ENCODE results near the gene ZNF618. TPM values are rescaled to one million over a fixed set of nuclear protein-coding genes. Genes with fewer than 3 reads are reported as not detected.

Gene ZNF618
- total and polyA plus RNA-seq, 2 experiments from 2014 or later, result 10.2 to 14.0 TPM

DNA sequence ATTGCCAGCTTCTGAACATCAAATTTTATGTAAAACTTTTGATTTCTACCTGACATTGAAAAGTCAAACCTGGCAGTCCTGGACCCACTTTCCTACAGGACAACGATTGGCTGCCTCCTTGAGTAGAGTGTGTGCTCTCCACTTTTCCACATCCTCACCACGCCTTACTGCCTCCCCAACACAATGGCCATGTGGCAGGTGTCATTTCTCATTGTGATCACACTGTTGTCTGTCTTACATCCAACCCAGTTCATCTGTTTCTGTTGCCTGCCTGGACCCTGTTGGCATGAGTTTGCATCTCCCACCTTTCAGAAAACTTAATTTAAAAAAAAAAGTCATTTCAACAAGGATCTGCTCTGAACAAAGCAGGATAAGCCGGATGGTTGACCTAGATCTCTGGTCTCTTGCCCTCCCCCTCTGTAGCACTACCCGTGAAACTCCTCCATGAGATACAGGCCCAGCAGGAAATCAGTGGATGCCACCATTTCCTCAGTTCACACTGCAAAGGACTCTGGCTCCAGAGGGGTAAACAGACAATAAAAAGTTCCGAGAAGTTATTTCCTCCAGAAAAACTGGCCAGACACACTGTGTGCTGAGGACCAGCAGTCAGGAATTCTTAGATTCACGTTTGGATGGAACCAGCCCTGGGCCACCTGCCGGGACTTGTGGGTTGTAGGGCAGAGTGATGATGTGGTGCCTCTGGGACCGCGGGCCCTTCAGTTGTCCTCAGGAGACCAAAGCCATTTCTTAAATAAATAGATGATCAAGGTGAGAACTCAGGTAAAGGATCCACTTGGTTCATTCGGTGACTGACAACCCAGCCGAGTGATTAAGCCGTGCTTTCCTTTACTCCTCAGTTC lies 153.4 kb downstream of the ZNF618 start:
- no peak overlapping the region for H2AFZ ChIP-seq
- no peaks in the 10 kb centered on the region for H3K36me3 ChIP-seq (replicated peaks; ENCODE audit: insufficient read depth, low read depth)
- H3K27me3 ChIP-seq, result no peaks in the 10 kb centered on the region
- H3K27ac ChIP-seq, result no peak overlapping the region
- DNase-seq (ENCODE audit: low spot score), result no peak
- TF ChIP-seq EZH2 (IDR thresholded peaks at IDR 0.05; ENCODE audit: borderline replicate concordance) (no peak), CTCF (IDR thresholded peaks at IDR 0.05; ENCODE audit: poor library complexity) (no peak), EZH2phosphoT487 (IDR thresholded peaks at IDR 0.05; ENCODE audit: low read depth, severe bottlenecking, unreplicated experiment) (no peak)
- H3K9me2 ChIP-seq (replicated peaks; ENCODE audit: insufficient read depth), result no peaks in the 10 kb centered on the region
- H3K9me3 ChIP-seq (ENCODE audit: low read depth), result no peaks in the 10 kb centered on the region
- no peak overlapping the region for H3K4me3 ChIP-seq
- WGBS (ENCODE audit: low lambda C conversion rate, missing lambda C conversion rate), result 96% methylated on average over 12 of the region's 12 CpGs
- no peak overlapping the region for H3K4me2 ChIP-seq
- H3K79me2 ChIP-seq, result no peaks in the 10 kb centered on the region
- H3K4me1 ChIP-seq (ENCODE audit: insufficient read depth), result no peaks in the 10 kb centered on the region
- no peaks in the 10 kb centered on the region for H4K20me1 ChIP-seq (ENCODE audit: insufficient read depth, poor library complexity, severe bottlenecking)

DNA sequence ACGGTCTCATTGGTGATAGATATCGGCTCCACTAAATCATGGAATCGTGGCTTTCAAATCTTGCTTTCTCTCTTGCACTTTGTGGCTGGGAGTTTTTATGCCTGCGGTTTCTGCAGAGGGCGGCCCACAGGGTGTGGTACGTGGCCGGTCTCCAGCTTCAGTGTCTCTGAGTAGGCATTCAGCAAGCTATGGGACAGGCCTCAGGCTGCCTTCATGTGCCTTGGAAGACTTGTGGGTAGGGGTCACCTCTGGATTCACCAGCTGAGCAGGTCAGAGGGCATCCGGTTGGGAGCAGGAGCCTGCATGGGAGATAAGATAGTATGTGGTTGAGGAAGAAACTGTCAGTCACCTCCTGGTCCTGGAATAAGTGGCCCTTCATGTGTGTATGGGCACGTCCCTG lies 154.3 kb downstream of the ZNF618 start:
- no peaks in the 10 kb centered on the region for H4K20me1 ChIP-seq (ENCODE audit: insufficient read depth, poor library complexity, severe bottlenecking)
- no peaks in the 10 kb centered on the region for H3K27me3 ChIP-seq
- DNase-seq (ENCODE audit: low spot score), result no peak
- no peaks in the 10 kb centered on the region for H3K79me2 ChIP-seq
- H3K4me3 ChIP-seq, result no peak overlapping the region
- no peak overlapping the region for H2AFZ ChIP-seq
- no peaks in the 10 kb centered on the region for H3K9me2 ChIP-seq (replicated peaks; ENCODE audit: insufficient read depth)
- no peaks in the 10 kb centered on the region for H3K4me1 ChIP-seq (ENCODE audit: insufficient read depth)
- H3K4me2 ChIP-seq, result no peak overlapping the region
- H3K27ac ChIP-seq, result no peak overlapping the region
- no peaks in the 10 kb centered on the region for H3K36me3 ChIP-seq (replicated peaks; ENCODE audit: insufficient read depth, low read depth)
- WGBS (ENCODE audit: low lambda C conversion rate, missing lambda C conversion rate), result 97% methylated on average over 9 of the region's 9 CpGs
- TF ChIP-seq EZH2phosphoT487 (IDR thresholded peaks at IDR 0.05; ENCODE audit: low read depth, severe bottlenecking, unreplicated experiment) (no peak), CTCF (IDR thresholded peaks at IDR 0.05; ENCODE audit: poor library complexity) (no peak), EZH2 (IDR thresholded peaks at IDR 0.05; ENCODE audit: borderline replicate concordance) (no peak)
- no peaks in the 10 kb centered on the region for H3K9me3 ChIP-seq (ENCODE audit: low read depth)

DNA sequence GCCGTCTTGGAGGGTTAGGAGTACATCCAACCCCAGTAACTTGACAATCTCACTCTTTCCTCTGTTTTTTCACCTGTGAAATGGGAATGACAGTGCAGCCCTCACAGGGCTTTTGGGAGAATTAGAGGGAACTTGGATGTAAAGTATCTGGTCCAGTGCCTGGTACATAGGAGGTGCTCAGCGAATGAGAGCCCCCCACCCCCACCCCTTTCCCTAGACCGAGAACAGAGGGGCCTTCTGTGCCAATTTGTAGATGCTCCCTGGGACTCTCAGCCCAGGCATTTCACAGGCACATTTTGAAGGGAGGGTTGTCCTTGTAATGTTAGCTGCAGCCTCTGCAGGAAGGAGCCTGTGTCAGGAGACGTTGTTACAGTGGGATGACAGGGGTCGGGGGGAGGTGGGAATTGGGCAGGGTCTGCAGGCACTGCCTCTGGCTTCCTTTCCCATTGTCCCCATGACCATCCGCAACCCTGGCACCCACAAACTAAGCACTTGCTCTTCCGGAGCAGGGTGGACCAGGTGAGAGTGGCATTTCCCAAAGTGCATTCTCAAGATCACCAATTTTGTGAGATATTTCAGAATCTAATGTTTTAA lies 155.0 kb downstream of the ZNF618 start:
- Histone ChIP-seq H3K9me3 (ENCODE audit: low read depth) (no peaks in the 10 kb centered on the region), H3K4me3 (no peak overlapping the region), H3K4me2 (no peak overlapping the region), H4K20me1 (ENCODE audit: insufficient read depth, poor library complexity, severe bottlenecking) (no peaks in the 10 kb centered on the region), H3K36me3 (replicated peaks; ENCODE audit: insufficient read depth, low read depth) (no peaks in the 10 kb centered on the region), H3K9me2 (replicated peaks; ENCODE audit: insufficient read depth) (no peaks in the 10 kb centered on the region), H2AFZ (no peak overlapping the region), H3K4me1 (ENCODE audit: insufficient read depth) (no peaks in the 10 kb centered on the region), H3K79me2 (no peaks in the 10 kb centered on the region), H3K27me3 (no peaks in the 10 kb centered on the region), H3K27ac (no peak overlapping the region)
- 95% methylated on average over 7 of the region's 7 CpGs for WGBS (ENCODE audit: low lambda C conversion rate, missing lambda C conversion rate)
- no peak for TF ChIP-seq CTCF (IDR thresholded peaks at IDR 0.05; ENCODE audit: poor library complexity)
- TF ChIP-seq EZH2 (IDR thresholded peaks at IDR 0.05; ENCODE audit: borderline replicate concordance), result no peak
- TF ChIP-seq EZH2phosphoT487 (IDR thresholded peaks at IDR 0.05; ENCODE audit: low read depth, severe bottlenecking, unreplicated experiment), result no peak
- no peak for DNase-seq (ENCODE audit: low spot score)
